Activated CD4-positive, CD25-positive, alpha-beta regulatory T cell (primary cell): ENCODE data around the gene MPRIP.
"Not testable (repeated sequence)": the region's sequence is repeated elsewhere in the genome, so short reads cannot be mapped to it uniquely, and the experiment has no call there.

Source experiments
- DNase-seq, 4 experiments: peaks; one replicate each; lab custom pipeline; 2025; lab: John Stamatoyannopoulos, UW

MPRIP gene, protein sequence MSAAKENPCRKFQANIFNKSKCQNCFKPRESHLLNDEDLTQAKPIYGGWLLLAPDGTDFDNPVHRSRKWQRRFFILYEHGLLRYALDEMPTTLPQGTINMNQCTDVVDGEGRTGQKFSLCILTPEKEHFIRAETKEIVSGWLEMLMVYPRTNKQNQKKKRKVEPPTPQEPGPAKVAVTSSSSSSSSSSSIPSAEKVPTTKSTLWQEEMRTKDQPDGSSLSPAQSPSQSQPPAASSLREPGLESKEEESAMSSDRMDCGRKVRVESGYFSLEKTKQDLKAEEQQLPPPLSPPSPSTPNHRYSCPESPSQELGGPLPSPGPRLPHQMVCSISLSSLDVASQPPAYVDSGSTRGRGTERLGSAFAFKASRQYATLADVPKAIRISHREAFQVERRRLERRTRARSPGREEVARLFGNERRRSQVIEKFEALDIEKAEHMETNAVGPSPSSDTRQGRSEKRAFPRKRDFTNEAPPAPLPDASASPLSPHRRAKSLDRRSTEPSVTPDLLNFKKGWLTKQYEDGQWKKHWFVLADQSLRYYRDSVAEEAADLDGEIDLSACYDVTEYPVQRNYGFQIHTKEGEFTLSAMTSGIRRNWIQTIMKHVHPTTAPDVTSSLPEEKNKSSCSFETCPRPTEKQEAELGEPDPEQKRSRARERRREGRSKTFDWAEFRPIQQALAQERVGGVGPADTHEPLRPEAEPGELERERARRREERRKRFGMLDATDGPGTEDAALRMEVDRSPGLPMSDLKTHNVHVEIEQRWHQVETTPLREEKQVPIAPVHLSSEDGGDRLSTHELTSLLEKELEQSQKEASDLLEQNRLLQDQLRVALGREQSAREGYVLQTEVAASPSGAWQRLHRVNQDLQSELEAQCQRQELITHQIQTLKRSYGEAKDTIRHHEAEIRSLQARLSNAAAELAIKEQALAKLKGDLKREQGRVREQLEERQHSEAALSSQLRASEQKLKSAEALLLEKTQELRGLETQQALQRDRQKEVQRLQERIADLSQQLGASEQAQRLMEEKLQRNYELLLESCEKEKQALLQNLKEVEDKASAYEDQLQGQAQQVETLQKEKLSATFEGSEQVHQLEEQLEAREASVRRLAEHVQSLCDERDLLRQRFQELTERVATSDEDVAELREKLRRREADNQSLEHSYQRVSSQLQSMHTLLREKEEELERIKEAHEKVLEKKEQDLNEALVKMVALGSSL (N-terminal part only)

DNA sequence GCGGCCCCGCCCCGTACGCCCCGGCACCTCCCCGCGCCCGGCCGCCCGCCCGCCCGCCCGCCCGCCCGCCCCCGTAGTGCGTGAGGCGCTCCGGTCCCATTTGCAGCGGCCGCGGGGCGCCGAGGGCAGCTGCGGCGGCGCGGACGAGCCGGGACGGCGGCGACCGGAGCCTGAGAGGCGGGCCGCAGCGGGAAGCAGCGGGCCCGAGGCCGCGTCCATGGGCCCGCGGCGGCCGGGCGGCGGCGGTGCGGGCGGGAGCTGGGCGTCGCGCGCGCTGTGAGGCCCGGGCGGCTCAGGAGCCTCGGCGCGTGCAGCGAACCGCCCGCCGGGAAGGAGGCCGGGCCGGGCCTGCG lies at the start of gene MPRIP:
MPRIP (plus strand) TSS at position 74 of the 353 bp plus-strand sequence. CDS start 392 bp downstream, outside the sequence.
- no peak for DNase-seq

DNA sequence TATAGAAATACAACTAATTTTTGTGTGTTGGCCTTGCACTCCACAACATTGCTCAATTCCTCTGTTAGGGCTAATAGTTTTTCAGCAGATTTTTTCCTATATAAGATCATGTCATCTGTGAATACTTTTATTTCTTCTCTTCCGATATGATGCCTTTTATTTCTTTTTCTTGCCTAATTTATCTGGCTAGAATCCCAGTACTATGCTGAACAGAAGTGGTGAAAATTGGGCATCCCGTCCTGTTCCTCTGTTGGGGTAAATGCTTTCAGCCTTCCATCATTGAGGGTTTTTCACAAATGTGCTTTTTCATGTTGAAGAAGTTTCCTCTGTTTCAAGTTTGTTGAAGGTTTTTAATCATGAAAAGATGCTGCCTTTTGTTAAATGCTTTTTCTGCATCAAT lies 47.6 kb upstream of the MPRIP start:
- DNase-seq, result no peak

DNA sequence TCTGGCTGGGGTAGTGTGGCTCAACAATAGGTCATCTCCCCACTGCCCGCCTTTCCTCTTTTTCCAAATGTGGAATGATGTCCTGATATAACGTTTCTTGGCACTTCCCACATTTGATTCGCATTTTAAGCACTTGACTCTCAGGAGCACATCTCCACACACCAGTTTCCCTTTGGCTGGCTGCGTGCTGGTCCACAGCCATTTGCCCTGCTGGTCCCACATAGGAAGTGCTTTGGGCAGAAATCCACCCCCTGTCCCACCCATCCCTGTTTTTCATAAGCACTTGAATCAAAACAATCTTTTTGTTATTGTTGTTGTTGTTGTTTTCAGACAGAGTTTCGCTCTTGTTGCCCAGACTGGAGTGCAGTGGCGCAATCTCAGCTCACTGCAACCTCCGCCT lies 46.3 kb upstream of the MPRIP start:
- no peak for DNase-seq

DNA sequence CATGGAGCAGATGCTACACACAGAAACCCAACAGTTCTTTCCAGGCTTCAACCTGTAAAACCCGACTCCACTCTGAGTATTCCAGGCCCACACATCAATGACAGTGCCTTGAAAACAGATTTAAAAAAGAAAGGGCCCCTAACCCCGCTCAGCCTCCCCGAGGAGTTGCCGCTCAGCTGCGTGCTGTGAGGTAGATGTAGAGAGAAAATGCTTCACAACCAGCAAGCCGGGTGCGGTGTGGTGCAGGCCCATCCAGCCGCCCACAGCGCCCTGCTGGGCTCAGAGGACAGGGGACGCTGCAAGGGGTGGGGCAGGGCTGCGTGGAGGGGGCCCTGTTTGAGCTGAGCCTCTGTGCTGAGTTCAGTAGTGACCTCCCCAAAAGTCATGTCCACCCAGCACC lies 45.5 kb upstream of the MPRIP start:
- DNase-seq, result not testable (repeated sequence)

DNA sequence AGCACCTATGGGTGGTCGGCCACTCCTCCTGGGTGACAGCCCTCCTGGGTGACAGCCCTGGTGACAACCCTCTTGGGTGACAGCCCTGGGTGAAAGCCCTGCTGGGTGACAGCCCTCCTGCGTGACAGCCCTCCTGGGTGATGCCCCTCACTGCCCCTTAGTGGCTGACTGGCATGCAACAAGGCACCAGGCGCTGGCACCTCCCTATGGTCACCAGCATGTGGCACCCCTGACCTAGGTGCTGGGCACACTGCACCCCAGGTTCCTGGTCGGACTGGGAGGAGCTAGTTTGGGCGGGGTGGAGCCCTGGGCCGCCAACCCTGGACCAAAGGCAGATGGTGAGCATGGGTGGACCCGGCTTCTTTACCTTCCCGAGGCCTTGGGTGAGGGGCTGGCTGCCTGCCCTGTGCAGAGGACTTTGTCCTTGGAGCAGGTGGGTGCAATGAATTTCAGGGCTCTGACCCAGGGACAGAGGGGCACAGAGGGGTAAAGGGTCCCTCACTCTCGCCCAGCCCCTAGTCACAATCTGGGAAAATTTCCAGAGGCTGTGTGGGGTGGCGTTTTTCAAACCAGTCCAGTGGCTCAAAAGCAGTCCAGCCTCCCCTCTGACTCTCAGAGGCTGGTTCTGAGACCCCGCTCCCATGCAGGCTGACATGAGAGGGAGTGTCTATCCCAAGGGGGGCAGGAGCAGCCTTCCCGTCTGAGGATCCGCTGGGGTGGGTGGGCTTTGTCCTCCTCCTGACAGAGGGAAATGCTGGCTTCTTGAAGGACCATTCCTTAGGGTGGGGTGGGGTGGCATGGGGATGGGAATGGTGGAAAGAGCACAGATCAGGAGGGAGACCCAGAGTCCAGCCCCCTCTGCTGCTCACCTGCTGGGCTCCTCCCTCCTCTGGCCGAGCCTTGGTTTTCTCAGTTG lies 44.5 kb upstream of the MPRIP start:
- DNase-seq, result no peak

DNA sequence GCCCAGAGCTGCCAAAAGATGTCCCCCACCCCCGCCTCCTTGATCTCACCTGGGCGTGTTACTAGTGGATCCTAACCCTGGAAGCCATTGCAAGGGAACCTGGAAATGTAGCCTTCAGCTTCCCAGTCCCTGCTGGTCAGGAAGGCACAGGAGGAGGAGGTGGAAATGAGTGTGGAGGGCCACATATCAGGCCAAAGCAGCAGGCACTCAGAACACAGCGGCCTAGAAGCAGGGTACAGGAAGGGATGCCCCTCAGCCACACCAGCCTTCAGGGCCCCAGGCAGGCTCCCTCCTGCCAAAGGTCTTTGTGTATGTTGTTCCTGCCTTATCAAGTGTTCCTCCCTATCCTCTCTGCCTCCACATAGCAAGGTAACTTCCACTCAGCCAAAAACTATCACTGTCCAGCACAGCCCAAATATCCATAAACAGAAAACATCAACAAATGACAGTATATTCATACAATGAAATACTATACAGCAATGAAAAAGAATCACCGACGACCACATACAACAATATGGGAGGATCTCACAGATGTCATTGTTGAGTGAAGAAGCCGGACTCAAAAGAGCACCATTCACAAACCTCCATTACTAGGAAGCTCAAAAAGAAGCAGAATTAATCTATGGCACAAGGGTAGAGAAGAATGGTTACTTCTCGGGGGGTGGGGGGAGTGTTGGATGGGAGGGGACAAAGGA lies 42.2 kb upstream of the MPRIP start:
- no peak for DNase-seq

DNA sequence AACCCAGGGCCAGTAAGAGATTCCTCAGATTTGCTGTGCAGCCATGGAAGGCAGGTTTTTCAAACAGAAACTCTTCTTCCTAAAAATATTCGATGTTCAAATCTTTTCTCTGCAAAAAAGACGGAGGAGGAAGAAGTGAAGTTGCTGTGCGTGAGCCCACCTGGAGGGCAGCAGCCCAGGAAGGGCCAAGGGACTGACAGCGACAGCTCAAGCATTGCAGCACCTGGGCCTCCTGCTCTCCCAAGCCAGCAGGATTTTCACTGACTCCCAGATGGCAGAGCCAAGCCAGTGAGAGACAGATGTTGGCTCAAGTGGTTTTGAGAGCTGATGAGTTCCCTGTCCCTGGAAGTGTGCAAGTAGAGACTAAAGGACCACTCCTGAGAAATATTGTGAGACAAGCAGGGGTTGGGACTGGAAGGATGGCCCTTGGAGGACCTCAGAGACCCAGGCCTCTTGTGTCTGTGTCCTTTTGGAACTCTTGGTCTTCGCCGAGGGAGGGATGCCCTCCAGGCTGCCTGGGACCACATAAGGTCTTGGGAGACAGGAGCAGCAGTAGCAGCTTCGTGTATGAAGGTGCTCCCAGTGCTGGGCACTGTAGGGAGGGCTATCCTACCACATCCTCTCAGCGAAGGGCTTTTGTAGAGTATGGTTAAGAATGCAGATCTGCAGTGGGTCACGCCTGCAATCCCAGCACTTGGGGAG lies 41.0 kb upstream of the MPRIP start:
- DNase-seq, result no peak

DNA sequence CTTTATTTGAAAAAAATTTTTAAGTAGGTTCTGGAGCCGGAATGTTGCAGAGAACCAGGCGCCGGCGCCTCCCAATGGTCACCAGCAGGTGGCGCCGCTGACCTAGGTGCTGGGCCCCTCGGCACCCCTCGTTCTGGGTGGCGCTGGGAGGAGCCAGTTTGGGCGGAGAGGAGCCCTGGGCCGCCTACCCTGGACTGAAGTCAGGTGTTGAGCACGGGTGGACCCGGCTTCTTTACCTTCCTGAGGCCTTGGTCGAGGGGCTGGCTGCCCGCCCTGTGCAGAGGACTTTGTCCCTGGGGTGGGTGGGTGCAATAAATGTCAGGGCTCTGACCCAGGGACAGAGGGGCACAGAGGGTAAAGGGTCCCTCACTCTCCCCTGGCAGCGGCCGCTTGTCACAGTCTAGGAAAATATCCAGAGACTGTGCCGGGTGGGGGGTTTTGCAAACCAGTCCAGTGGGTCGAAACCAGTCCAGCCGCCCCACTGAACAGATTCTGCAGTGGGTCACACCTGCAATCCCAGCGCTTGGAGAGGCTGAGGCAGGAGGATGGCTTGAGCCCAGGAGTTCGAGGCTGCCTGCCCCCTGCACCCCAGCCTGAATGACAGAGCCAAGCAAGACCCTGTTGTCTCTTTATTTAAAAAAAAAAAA lies 40.3 kb upstream of the MPRIP start:
- DNase-seq, result peak; percentile 55 to 66 (median 58)

DNA sequence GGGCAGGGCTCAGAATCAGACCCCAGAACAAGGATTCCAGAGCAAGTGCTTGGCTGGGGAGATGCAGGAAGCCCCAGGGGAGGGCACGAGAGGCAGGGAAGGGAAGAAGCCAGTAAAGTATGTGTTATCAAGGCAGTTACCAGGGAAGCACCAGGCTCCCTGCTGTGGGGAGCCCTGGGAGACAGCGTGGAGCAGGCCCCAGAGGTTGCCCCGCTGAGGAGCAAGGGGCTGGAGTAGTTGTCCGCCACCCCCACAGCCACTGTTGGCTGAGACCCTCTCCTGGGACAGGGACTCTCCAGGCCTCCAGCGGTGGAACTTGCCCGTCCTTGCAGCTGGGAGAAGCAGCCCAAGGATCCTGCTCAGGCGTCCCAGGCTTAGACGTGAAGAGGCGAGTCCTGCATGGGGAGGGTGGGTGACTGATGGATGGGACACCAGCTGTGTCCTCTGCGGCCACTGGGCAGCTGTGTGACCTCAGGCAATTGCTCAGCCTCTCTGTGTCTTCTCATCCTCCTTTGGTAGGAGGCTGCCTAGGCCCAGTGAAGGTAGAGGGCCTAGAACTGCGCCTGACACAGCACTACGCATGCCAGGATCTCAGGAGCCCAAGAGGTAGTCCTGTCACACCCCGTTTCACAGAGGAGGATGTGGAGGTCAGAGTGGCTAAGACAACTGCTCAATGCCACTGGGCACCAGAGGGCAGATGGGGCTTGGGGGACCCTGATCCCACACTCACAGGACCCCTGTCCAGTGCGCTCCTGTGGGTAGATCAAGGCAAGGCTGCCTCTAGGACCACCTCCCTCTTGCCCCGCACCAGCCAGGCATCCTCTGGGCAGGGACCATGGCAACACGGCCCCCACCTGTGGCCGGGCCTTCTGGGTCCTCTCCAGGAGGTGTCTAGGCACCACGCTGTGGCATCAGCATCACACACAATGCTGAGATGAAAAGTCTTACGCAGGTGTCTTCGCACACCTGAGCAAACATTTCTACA lies 39.2 kb upstream of the MPRIP start:
- not testable (repeated sequence) for DNase-seq

DNA sequence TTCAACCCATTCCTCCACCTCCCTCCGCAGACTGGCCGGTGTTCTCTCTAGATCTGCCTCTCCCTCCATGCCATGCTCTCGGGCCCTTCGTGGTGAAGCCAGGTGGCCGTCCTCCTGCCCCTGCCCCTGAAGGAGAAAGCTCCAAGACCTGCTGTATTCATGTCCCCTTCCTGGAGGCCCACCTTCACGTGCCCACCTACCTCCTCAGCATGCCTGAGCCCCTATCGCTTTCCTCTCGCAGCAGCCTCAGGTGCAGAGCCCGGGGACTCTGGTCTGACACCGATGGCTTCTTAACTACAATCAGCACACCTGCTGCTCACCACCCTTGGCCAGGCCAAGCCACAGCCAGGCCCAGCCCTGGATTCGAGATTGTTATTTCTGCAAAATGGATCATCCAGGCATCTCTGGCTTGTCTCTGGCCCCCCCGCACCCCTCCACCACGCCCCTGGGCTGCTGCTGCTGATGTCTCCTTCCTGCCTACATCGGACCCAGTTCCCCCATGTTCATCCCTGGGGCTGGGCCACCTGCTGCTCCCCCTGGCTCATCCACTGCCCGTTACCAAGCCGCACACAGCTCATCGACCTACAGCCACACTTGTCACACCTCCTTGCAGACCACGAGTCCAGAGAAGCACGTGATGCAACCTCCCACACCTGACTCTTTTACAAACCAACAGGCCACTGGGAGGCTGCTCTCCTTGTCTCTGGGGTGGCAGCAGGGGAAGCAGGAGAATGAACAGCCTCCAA lies 37.8 kb upstream of the MPRIP start:
- no peak for DNase-seq

DNA sequence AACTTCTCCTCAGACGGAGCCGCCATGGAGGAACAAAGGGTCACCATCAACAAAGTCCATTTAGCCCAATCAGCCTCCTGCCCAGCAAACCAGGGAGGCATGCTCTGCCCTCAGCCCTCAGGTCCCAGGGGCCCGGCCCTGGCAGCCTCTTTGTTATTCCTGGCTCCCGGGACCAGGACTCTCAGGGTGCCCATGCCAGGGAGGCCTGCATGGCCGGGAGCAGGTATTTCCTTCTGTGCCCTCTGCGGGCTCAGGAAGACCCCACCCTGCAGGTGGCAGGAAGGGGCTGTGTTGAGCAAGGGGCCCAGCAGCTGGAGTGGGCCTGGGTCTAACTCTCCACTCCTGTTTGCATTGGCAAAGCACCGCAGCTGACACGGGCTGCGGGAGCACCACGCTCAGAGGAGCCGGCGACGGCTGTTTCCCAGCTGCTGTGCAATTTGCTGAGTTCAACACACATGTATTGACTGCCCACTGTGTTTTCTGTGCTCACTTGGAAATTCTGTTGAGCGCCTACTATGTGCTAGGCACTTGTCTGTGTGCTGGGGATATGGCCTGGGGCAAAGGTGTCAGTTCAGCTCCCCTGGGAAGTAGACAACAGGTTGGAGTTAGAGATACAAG lies 37.2 kb upstream of the MPRIP start:
- not testable (repeated sequence) for DNase-seq

DNA sequence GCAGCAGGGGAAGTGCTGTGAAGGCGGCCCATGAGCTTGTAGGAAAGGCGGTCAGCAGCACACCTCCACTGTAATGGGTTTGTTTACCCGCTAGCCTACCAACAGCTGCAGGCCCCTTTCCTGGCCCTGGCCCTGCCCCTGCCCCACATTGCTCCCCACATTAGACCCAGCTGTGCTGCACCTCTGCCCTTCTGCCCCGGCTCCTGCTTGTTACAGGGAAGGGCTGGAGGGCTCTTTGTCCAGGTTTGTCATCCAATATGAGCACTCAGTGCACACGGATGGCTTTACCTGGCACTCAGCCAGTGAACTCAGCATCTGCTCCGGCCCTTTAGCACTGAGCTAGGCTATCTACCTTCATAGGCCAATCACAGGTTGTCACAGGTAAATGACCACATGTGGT lies 34.4 kb upstream of the MPRIP start:
- not testable (repeated sequence) for DNase-seq

DNA sequence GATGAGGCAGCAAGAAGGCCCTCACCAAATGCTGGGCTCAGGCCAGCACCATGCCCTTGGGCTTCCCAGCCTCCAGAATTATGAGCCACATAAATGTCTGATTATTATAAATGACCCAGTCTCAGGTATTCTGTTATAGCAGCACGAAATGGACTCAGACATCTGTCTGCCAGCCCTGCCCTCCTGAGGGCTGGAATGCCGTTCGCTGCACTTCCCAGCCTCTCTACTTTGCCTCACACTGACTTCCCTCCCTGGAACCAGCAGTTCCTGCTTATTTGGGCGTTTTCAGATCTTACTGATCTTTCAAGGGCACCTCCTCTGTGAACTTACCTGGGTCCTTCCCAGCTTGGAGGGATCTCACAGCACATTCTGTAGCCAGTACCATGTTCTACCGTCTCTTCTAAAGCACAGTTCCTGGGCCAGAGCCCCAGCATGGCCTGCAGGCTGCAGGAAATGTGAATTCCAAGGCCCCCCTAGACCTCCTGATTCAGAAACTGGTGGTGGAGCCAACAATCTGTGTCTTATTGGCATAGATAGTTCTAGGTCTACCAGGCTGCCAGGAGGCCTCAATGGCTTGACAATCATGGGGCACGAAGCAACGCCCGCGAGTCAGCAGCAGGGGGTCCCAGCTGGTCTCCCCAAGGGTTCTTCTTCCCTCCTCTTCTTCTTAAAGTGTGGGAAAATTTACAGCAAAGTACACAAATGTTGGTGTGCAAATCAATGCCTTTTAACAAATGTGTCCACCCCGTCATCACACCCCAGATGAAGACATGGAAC lies 33.4 kb upstream of the MPRIP start:
- DNase-seq, result not testable (repeated sequence)

DNA sequence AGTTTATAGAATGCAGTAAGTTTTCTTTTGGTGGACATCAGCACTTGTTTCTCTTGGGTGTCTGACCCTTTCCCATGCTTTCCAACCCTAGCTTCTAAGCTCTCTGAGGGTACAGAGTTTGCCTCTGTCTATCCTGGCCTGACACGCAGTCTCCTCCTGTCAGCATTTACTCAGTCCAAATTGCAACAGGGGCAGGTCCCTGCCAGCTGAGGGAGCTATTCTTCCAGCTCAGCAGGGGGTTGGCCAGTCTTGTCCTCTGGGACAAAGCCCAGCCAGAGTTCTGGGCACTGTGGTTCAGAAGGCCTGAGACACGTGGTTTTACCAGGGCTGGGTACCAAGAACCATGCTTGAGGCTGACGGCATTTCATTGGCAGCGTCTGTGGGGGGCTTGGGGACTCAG lies 32.3 kb upstream of the MPRIP start:
- DNase-seq, result not testable (repeated sequence)

DNA sequence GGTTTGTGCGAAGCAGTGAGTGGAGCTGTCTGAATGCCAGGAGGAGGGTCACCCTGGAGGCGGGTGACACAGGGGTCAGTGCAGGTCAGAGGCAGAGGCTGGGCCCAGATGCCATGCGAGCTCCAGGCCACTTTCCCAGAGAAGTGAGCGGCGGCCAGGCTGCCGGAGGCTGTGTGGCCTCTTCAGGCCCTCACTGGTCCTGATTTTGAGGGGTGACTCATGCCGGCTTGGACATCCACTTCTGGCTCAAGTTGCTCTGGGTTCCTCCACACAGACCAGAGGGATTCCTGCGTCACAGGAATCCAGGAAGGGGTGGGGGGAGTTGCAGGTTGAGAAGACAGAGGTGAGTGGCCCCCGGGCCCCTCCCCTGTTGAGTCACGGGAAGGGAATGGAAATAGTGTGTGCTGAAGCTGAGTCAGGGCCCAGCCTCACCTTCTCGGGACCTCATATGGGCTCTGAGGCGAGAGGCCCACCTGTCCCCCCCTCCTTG lies 31.7 kb upstream of the MPRIP start:
- DNase-seq, result not testable (repeated sequence)
